Liver (tissue), 9 donors: Measurements from ENCODE around the gene PDE4B. TPM values are rescaled to one million over a fixed set of nuclear protein-coding genes. Genes with fewer than 3 reads are reported as not detected.

Source experiments
- DNase-seq: peaks from one replicate; pipeline ENCODE4 v3.0.0-alpha.2; 2017; ENCODE audit warnings: low spot score
- H3K27ac ChIP-seq, 2 donors: one replicate each; pipeline ENCODE4 v1.7.0; 2013; ENCODE audit warnings: inconsistent platforms in 2 of 2, low read length in 2 of 2, control low read depth in 1 of 2, low read depth in 1 of 2, mild to moderate bottlenecking in 1 of 2
- H3K27me3 ChIP-seq, 4 donors: one replicate each; pipeline versions ENCODE4 v1.6.1 to v1.7.0; 2013; ENCODE audit warnings: low read length in 3 of 4, inconsistent platforms in 1 of 4, mild to moderate bottlenecking in 1 of 4, moderate library complexity in 1 of 4; ENCODE audit not compliant: control insufficient read depth in 4 of 4, insufficient read depth in 4 of 4
- H3K36me3 ChIP-seq, 4 donors: one replicate each; pipeline versions ENCODE4 v1.6.1 to v1.7.0; 2013; ENCODE audit warnings: low read length in 3 of 4, mild to moderate bottlenecking in 3 of 4, low read depth in 1 of 4, moderate library complexity in 1 of 4; ENCODE audit not compliant: control insufficient read depth in 4 of 4, insufficient read depth in 3 of 4
- H3K4me1 ChIP-seq, 4 donors: one replicate each; pipeline versions ENCODE4 v1.6.1 to v1.7.0; 2013; ENCODE audit warnings: low read length in 3 of 4, mild to moderate bottlenecking in 3 of 4, moderate library complexity in 1 of 4; ENCODE audit not compliant: control insufficient read depth in 4 of 4, insufficient read depth in 4 of 4
- H3K4me3 ChIP-seq, 3 donors: one replicate each; pipeline versions ENCODE4 v1.6.1 to v1.7.0; 2013; ENCODE audit warnings: low read length in 3 of 3, control low read depth in 1 of 3, low read depth in 1 of 3, mild to moderate bottlenecking in 1 of 3
- H3K9ac ChIP-seq, 2 donors: one replicate each; pipeline ENCODE4 v1.7.0; 2013; ENCODE audit warnings: low read length in 2 of 2, mild to moderate bottlenecking in 2 of 2, moderate library complexity in 2 of 2, control low read depth in 1 of 2, low read depth in 1 of 2
- H3K9me3 ChIP-seq, 4 donors: one replicate each; pipeline versions ENCODE4 v1.6.1 to v1.7.0; 2013; ENCODE audit warnings: low read length in 3 of 4; ENCODE audit not compliant: control insufficient read depth in 4 of 4
- ATF3 ChIP-seq: IDR thresholded peaks from 2 replicates; pipeline ENCODE4 v1.6.1; 2016; ENCODE audit warnings: antibody characterized with exemption
- EGR1 ChIP-seq, 2 donors: IDR thresholded peaks; 2 replicates each; pipeline ENCODE4 v1.6.1; 2016 to 2018; ENCODE audit warnings: antibody characterized with exemption in 2 of 2, low read depth in 2 of 2
- FOXA1 ChIP-seq: IDR thresholded peaks from 2 replicates; pipeline ENCODE4 v1.6.1; 2016; ENCODE audit warnings: antibody characterized with exemption
- FOXA2 ChIP-seq: IDR thresholded peaks from 2 replicates; pipeline ENCODE4 v1.6.1; 2016; ENCODE audit warnings: antibody characterized with exemption
- GABPA ChIP-seq, 2 donors: IDR thresholded peaks in 1 of 2; conservative IDR thresholded peaks in 1 of 2; 2 replicates each; pipeline ENCODE4 v1.6.1; 2016; ENCODE audit warnings: antibody characterized with exemption in 2 of 2, mild to moderate bottlenecking in 1 of 2, moderate library complexity in 1 of 2
- HNF4A ChIP-seq, 2 donors: conservative IDR thresholded peaks; 2 replicates each; pipeline ENCODE4 v1.6.1; 2016; ENCODE audit warnings: antibody characterized with exemption in 2 of 2, mild to moderate bottlenecking in 2 of 2
- JUND ChIP-seq, 2 donors: IDR thresholded peaks; 2 replicates each; pipeline ENCODE4 v1.6.1; 2016; ENCODE audit warnings: antibody characterized with exemption in 2 of 2
- MAX ChIP-seq: IDR thresholded peaks from 2 replicates; pipeline ENCODE4 v1.6.1; 2016; ENCODE audit warnings: antibody characterized with exemption
- NR2F2 ChIP-seq: IDR thresholded peaks from 2 replicates; pipeline ENCODE4 v1.6.1; 2016; ENCODE audit warnings: antibody characterized with exemption
- RAD21 ChIP-seq, 2 donors: IDR thresholded peaks; 2 replicates each; pipeline ENCODE4 v1.6.1; 2016; ENCODE audit warnings: antibody characterized with exemption in 2 of 2, mild to moderate bottlenecking in 2 of 2
- REST ChIP-seq: IDR thresholded peaks from 2 replicates; pipeline ENCODE4 v1.6.1; 2016; ENCODE audit warnings: antibody characterized with exemption, mild to moderate bottlenecking
- RXRA ChIP-seq, 2 donors: IDR thresholded peaks; 2 replicates each; pipeline ENCODE4 v1.6.1; 2017 to 2018; ENCODE audit warnings: antibody characterized with exemption in 2 of 2, mild to moderate bottlenecking in 1 of 2
- SP1 ChIP-seq: IDR thresholded peaks from 2 replicates; pipeline ENCODE4 v1.6.1; 2018; ENCODE audit warnings: antibody characterized with exemption, mild to moderate bottlenecking
- TAF1 ChIP-seq: conservative IDR thresholded peaks from 2 replicates; pipeline ENCODE4 v1.6.1; 2016; ENCODE audit warnings: antibody characterized with exemption, mild to moderate bottlenecking
- WGBS: extraction: QIAGEN DNeasy Blood & Tissue Kit; methylation state at CpG from one replicate; pipeline ENCODE4 v1.1.7; 2013; 5-methylcytosine and 5-hydroxymethylcytosine counted together
- polyA plus RNA-seq, 2 donors: library from polyadenylated mRNA; stranded (reverse) in 1 of 2; unstranded in 1 of 2; fragments of 200-250 nt in 1 of 2; fragments of >200 nt in 1 of 2; fragmentation: Nextera tagmentation in 1 of 2; extraction: Ambion mirVana in 1 of 2; gene quantifications; one replicate each; pipeline versions ENCODE4 v1.2.1 to v1.2.3, GENCODE V29; 2013 to 2015
- total RNA-seq, 2 donors: library from RNA; depleted of rRNA; stranded (reverse); fragments of >200 nt; gene quantifications; one replicate each; pipeline ENCODE4 v1.2.3, GENCODE V29; 2014
- TF ChIP-seq, protein P1 (sequence below): fragments of 150-350 bp; IDR thresholded peaks from 2 replicates; pipeline ENCODE4 v1.5.1; 2017; ENCODE audit warnings: improper control_type of control experiment, low read depth, low read length; ENCODE audit not compliant: missing input control
- donor health status: healthy.
- donor health status: healthy.
- donor health status: healthy.
- donor health status: healthy.
- donor health status: healthy.

PDE4B gene
- total and polyA plus RNA-seq, 4 donors = 1.9 to 3.9 (median 2.7) TPM

DNA sequence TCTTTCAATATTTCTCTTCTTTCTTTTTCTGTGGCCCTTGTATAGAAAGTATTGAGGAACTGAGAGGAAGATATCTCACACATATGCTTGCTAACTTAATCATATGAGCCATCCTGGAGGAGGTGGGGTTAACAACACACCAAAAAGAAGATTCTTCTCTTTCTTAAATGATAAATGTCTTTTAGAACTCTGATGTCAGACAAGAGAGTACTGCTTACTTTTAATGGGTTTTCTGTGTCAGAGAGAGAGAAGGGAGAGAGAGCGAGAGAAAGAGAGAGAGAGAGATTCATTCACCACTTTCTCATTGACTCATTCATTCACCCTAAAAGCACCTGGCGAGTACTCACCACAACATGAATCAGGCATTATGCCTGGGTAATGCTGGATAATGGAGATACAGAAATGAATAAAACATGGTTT, 490.9 kb downstream of the PDE4B start:
- Histone ChIP-seq H3K9me3 (no peaks in the 10 kb centered on the region), H3K36me3 (no peaks in the 10 kb centered on the region), H3K4me3 (no peak overlapping the region), H3K4me1 (no peaks in the 10 kb centered on the region), H3K27ac (no peak overlapping the region), H3K9ac (no peak overlapping the region), H3K27me3 (no peaks in the 10 kb centered on the region)
- 85% methylated on average over 2 of the region's 2 CpGs for WGBS
- DNase-seq = no peak
- TF ChIP-seq SP1 (no peak), FOXA2 (no peak), FOXA1 (no peak), HNF4A (conservative IDR thresholded peaks at IDR 0.05) (no peak), EGR1 (IDR thresholded peaks at IDR 0.05; ENCODE audit: low read depth in 2 of 2) (no peak), ATF3 (no peak), JUND (IDR thresholded peaks at IDR 0.05) (no peak), MAX (no peak), REST (no peak)
- TF ChIP-seq, protein P1, sequence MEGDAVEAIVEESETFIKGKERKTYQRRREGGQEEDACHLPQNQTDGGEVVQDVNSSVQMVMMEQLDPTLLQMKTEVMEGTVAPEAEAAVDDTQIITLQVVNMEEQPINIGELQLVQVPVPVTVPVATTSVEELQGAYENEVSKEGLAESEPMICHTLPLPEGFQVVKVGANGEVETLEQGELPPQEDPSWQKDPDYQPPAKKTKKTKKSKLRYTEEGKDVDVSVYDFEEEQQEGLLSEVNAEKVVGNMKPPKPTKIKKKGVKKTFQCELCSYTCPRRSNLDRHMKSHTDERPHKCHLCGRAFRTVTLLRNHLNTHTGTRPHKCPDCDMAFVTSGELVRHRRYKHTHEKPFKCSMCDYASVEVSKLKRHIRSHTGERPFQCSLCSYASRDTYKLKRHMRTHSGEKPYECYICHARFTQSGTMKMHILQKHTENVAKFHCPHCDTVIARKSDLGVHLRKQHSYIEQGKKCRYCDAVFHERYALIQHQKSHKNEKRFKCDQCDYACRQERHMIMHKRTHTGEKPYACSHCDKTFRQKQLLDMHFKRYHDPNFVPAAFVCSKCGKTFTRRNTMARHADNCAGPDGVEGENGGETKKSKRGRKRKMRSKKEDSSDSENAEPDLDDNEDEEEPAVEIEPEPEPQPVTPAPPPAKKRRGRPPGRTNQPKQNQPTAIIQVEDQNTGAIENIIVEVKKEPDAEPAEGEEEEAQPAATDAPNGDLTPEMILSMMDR = no peak

- WGBS = 90% methylated on average over 2 of the region's 2 CpGs
Observed at GRCh38 chr1:66284746-66285145, 492.1 kb downstream of the PDE4B start.

More at GRCh38 chr1:66284746-66285145, 492.1 kb downstream of the PDE4B start:
- Histone ChIP-seq H3K4me1 (no peaks in the 10 kb centered on the region), H3K27ac (no peak overlapping the region), H3K36me3 (no peaks in the 10 kb centered on the region), H3K9me3 (no peaks in the 10 kb centered on the region), H3K9ac (no peak overlapping the region), H3K4me3 (no peak overlapping the region), H3K27me3 (no peaks in the 10 kb centered on the region)
- no peak for DNase-seq
- TF ChIP-seq FOXA1 (no peak), TAF1 (no peak), GABPA (IDR thresholded peaks at IDR 0.05 in 1 of 2, conservative IDR thresholded peaks at IDR 0.05 in 1 of 2) (no peak), HNF4A (conservative IDR thresholded peaks at IDR 0.05) (no peak), MAX (no peak), RXRA (IDR thresholded peaks at IDR 0.05) (no peak), SP1 (no peak), NR2F2 (no peak), RAD21 (IDR thresholded peaks at IDR 0.05) (no peak), FOXA2 (no peak), REST (no peak), JUND (IDR thresholded peaks at IDR 0.05) (no peak)
